Measurements from ENCODE around the gene DUSP7. TPM values are rescaled to one million over a fixed set of nuclear protein-coding genes. Genes with fewer than 3 reads are reported as not detected.
A peak's percentile ranks its signal among the peaks of the same experiment; 100 is the strongest.

The DUSP7 gene
- total RNA-seq, 6 experiments from 2014 or later: 31.7 to 43.3 (median 37.4) TPM

- no peak overlapping the region for H3K4me3 Mint-ChIP-seq
- TF ChIP-seq, protein P1, sequence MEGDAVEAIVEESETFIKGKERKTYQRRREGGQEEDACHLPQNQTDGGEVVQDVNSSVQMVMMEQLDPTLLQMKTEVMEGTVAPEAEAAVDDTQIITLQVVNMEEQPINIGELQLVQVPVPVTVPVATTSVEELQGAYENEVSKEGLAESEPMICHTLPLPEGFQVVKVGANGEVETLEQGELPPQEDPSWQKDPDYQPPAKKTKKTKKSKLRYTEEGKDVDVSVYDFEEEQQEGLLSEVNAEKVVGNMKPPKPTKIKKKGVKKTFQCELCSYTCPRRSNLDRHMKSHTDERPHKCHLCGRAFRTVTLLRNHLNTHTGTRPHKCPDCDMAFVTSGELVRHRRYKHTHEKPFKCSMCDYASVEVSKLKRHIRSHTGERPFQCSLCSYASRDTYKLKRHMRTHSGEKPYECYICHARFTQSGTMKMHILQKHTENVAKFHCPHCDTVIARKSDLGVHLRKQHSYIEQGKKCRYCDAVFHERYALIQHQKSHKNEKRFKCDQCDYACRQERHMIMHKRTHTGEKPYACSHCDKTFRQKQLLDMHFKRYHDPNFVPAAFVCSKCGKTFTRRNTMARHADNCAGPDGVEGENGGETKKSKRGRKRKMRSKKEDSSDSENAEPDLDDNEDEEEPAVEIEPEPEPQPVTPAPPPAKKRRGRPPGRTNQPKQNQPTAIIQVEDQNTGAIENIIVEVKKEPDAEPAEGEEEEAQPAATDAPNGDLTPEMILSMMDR (IDR thresholded peaks at IDR 0.05): no peak
- DNase-seq: no peak
Measured at GRCh38 chr3:52010431-52010830, 45.9 kb downstream of the DUSP7 start.

GRCh38 chr3:52007291-52007690 lies 49.1 kb downstream of the DUSP7 start:
- TF ChIP-seq, protein P1 (IDR thresholded peaks at IDR 0.05): no peak
- Mint-ChIP-seq H3K36me3 (ENCODE audit: low read depth) (no peaks in the 10 kb centered on the region), H3K27ac (no peak overlapping the region), H3K9me3 (no peaks in the 10 kb centered on the region), H3K4me3 (no peak overlapping the region), H3K4me1 (ENCODE audit: low read depth) (peaks cover 20% of the 10 kb centered on the region), H3K27me3 (ENCODE audit: insufficient read depth) (peaks cover 5% of the 10 kb centered on the region)
- DNase-seq: no peak

More at GRCh38 chr3:52010431-52010830, 45.9 kb downstream of the DUSP7 start:
- Mint-ChIP-seq H3K27me3 (ENCODE audit: insufficient read depth) (peaks cover 2% of the 10 kb centered on the region), H3K36me3 (ENCODE audit: low read depth) (no peaks in the 10 kb centered on the region), H3K9me3 (no peaks in the 10 kb centered on the region), H3K4me1 (ENCODE audit: low read depth) (peaks cover 9% of the 10 kb centered on the region), H3K27ac (no peak overlapping the region)

- Mint-ChIP-seq H3K36me3 (ENCODE audit: low read depth) (no peaks in the 10 kb centered on the region), H3K4me3 (no peak overlapping the region), H3K9me3 (no peaks in the 10 kb centered on the region)
Measured at GRCh38 chr3:52006820-52007133, 49.6 kb downstream of the DUSP7 start.

GRCh38 chr3:52006017-52006819 lies 50.2 kb downstream of the DUSP7 start:
- Mint-ChIP-seq H3K4me3 (peak overlapping the region; percentile 32), H3K27ac (peak overlapping the region; percentile 58), H3K4me1 (ENCODE audit: low read depth) (peaks cover 20% of the 10 kb centered on the region), H3K27me3 (ENCODE audit: insufficient read depth) (peaks cover 5% of the 10 kb centered on the region), H3K9me3 (no peaks in the 10 kb centered on the region), H3K36me3 (ENCODE audit: low read depth) (no peaks in the 10 kb centered on the region)
- no peak for DNase-seq
- TF ChIP-seq, protein P1 (IDR thresholded peaks at IDR 0.05): no peak

More at GRCh38 chr3:52006820-52007133, 49.6 kb downstream of the DUSP7 start:
- peaks cover 5% of the 10 kb centered on the region for H3K27me3 Mint-ChIP-seq (ENCODE audit: insufficient read depth)
- H3K4me1 Mint-ChIP-seq (ENCODE audit: low read depth): peaks cover 20% of the 10 kb centered on the region
- no peak for DNase-seq
- no peak overlapping the region for H3K27ac Mint-ChIP-seq
- TF ChIP-seq, protein P1 (IDR thresholded peaks at IDR 0.05): no peak

- Mint-ChIP-seq H3K9me3 (no peaks in the 10 kb centered on the region), H3K27me3 (ENCODE audit: insufficient read depth) (peaks cover 5% of the 10 kb centered on the region), H3K27ac (peak overlapping the region; percentile 58), H3K36me3 (ENCODE audit: low read depth) (no peaks in the 10 kb centered on the region), H3K4me3 (peak overlapping the region; percentile 32), H3K4me1 (ENCODE audit: low read depth) (peaks cover 20% of the 10 kb centered on the region)
- no peak for DNase-seq
- TF ChIP-seq, protein P1 (IDR thresholded peaks at IDR 0.05): no peak
Measured at GRCh38 chr3:52005571-52005986, 50.8 kb downstream of the DUSP7 start.

Data from HFFc6 (cell line).